Keratinocyte (primary cell): ENCODE measurements around the gene ZSWIM6. TPM values are rescaled to one million over a fixed set of nuclear protein-coding genes. Genes with fewer than 3 reads are reported as not detected.

ENCODE experiments used
- DNase-seq: peaks from one replicate; pipeline ENCODE4 v3.0.0-alpha.2; 2011; ENCODE audit warnings: low read depth, missing footprints, low spot score
- FAIRE-seq: peaks from 2 replicates; lab custom pipeline; 2011; peaks lifted over from hg19 to GRCh38; lab: Jason Lieb, UNC
- H2AFZ ChIP-seq: 2 replicates; pipeline ENCODE4 v1.6.0; 2012; ENCODE audit warnings: low read length, control low read depth, inconsistent platforms; ENCODE audit not compliant: control insufficient read depth
- H3K27ac ChIP-seq: 2 replicates; pipeline ENCODE4 v1.5.1; 2011; ENCODE audit warnings: low read length; ENCODE audit not compliant: control insufficient read depth, insufficient read depth
- H3K27me3 ChIP-seq: 3 replicates; pipeline ENCODE4 v1.6.0; 2011; ENCODE audit warnings: low read length; ENCODE audit not compliant: control insufficient read depth, insufficient read depth; ENCODE audit errors: extremely low read depth
- H3K36me3 ChIP-seq, 2 experiments: 2 replicates in 1 of 2; 3 replicates in 1 of 2; pipeline ENCODE4 v1.5.1; 2011; ENCODE audit warnings: low read length in 2 of 2, mild to moderate bottlenecking in 1 of 2; ENCODE audit not compliant: control insufficient read depth in 2 of 2, insufficient read depth in 2 of 2; ENCODE audit errors: extremely low read depth in 1 of 2
- H3K4me1 ChIP-seq: 3 replicates; pipeline ENCODE4 v1.5.1; 2011; ENCODE audit warnings: low read length; ENCODE audit not compliant: control insufficient read depth, insufficient read depth; ENCODE audit errors: extremely low read depth
- H3K4me2 ChIP-seq: 3 replicates; pipeline ENCODE4 v1.6.0; 2011; ENCODE audit warnings: low read depth, low read length; ENCODE audit not compliant: control insufficient read depth, insufficient read depth; ENCODE audit errors: extremely low read depth
- H3K4me3 ChIP-seq, 3 experiments: fragments of 200-600 bp in 1 of 3; sonication (generic) in 1 of 3; 2 replicates in 2 of 3; 3 replicates in 1 of 3; pipeline ENCODE4 v1.5.1; 2011 to 2016; ENCODE audit warnings: low read length in 3 of 3, mild to moderate bottlenecking in 3 of 3, control low read depth in 2 of 3, inconsistent platforms in 1 of 3, low read depth in 1 of 3, mixed read lengths in 1 of 3, mixed run types in 1 of 3, moderate library complexity in 1 of 3; ENCODE audit not compliant: control insufficient read depth in 2 of 3, insufficient read depth in 2 of 3; ENCODE audit errors: extremely low read depth in 1 of 3
- H3K79me2 ChIP-seq: 2 replicates; pipeline ENCODE4 v1.6.0; 2012; ENCODE audit warnings: low read length; ENCODE audit not compliant: control insufficient read depth, insufficient read depth
- H3K9ac ChIP-seq: 3 replicates; pipeline ENCODE4 v1.6.0; 2011; ENCODE audit warnings: low read length; ENCODE audit not compliant: control insufficient read depth, insufficient read depth; ENCODE audit errors: extremely low read depth
- H3K9me1 ChIP-seq: 3 replicates; pipeline ENCODE4 v1.6.0; 2011; ENCODE audit warnings: low read length; ENCODE audit not compliant: control insufficient read depth, insufficient read depth; ENCODE audit errors: extremely low read depth
- H3K9me3 ChIP-seq: 2 replicates; pipeline ENCODE4 v1.5.1; 2012; ENCODE audit warnings: low read depth, low read length; ENCODE audit not compliant: control insufficient read depth
- H4K20me1 ChIP-seq: 3 replicates; pipeline ENCODE4 v1.6.0; 2011; ENCODE audit warnings: low read length; ENCODE audit not compliant: control insufficient read depth, insufficient read depth; ENCODE audit errors: extremely low read depth
- CTCF ChIP-seq, 3 experiments: IDR thresholded peaks in 1 of 3; conservative IDR thresholded peaks in 1 of 3; optimal IDR thresholded peaks in 1 of 3; 2 replicates in 2 of 3; 3 replicates in 1 of 3; pipeline versions ENCODE3 to v1.5.1; 2011; ENCODE audit warnings: low read length in 3 of 3, mild to moderate bottlenecking in 3 of 3, moderate library complexity in 2 of 3, control low read depth in 1 of 3, inconsistent platforms in 1 of 3; ENCODE audit not compliant: insufficient read depth in 2 of 3; ENCODE audit errors: extremely low read depth in 1 of 3
- EZH2 ChIP-seq: IDR thresholded peaks from one replicate; pipeline ENCODE4 v1.6.1; 2012; ENCODE audit warnings: inconsistent platforms, mild to moderate bottlenecking, low read length, moderate library complexity
- dilution Hi-C: fragments of 300-500 bp; cut with MboI; formaldehyde crosslinking; loops from one replicate; pipeline ENCODE4 v1.7.0; 2020; ENCODE audit warnings: low sequenced_read_pairs; ENCODE audit not compliant: extremely low pct_ligation_motif_present
- polyA plus RNA-seq, 5 experiments: library from polyadenylated mRNA; depleted of rRNA in 3 of 5; stranded (reverse) in 3 of 5; stranded (forward) in 1 of 5; unstranded in 1 of 5; fragments of >200 nt; gene quantifications; 1 replicate in 1 of 5; 2 replicates in 3 of 5; 3 replicates in 1 of 5; pipeline versions ENCODE4 v1.2.1 to v1.2.3, GENCODE V29; 2011 to 2012; ENCODE audit warnings: missing spikeins in 2 of 5, low read depth in 1 of 5, low replicate concordance in 1 of 5

The ZSWIM6 gene
- polyA plus RNA-seq, 1 donor (not counting 4 experiments of a cell fraction or from before 2014, with no cell fraction given) = 9.9 TPM

- no peak overlapping the region for H3K9ac ChIP-seq
- no peaks in the 10 kb centered on the region for H3K9me1 ChIP-seq
- no peak overlapping the region for H3K4me3 ChIP-seq
- no peaks in the 10 kb centered on the region for H3K4me1 ChIP-seq
- H3K79me2 ChIP-seq = no peaks in the 10 kb centered on the region
- dilution Hi-C loops = loop anchor here (25.0 kb wide), 1 partner anchor 386 kb away; no protein-coding TSS in a partner anchor
- no peaks in the 10 kb centered on the region for H4K20me1 ChIP-seq
- no peaks in the 10 kb centered on the region for H3K9me3 ChIP-seq
- DNase-seq (no peak), FAIRE-seq (no peak)
- H3K36me3 ChIP-seq = no peaks in the 10 kb centered on the region
- TF ChIP-seq EZH2 (no peak), CTCF (optimal IDR thresholded peaks at IDR 0.05 in 1 of 3, IDR thresholded peaks at IDR 0.05 in 1 of 3, conservative IDR thresholded peaks at IDR 0.05 in 1 of 3; ENCODE audit: extremely low read depth in 1 of 3, insufficient read depth in 2 of 3, low read length in 3 of 3) (no peak)
- no peak overlapping the region for H3K27ac ChIP-seq
- H3K4me2 ChIP-seq = no peak overlapping the region
- H3K27me3 ChIP-seq = no peaks in the 10 kb centered on the region
- no peak overlapping the region for H2AFZ ChIP-seq
Observed at GRCh38 chr5:61551637-61552313, 219.7 kb downstream of the ZSWIM6 start.

GRCh38 chr5:61559146-61559545, 227.1 kb downstream of the ZSWIM6 start:
- Histone ChIP-seq H3K4me2 (no peak overlapping the region), H3K9ac (no peak overlapping the region), H3K9me1 (no peaks in the 10 kb centered on the region), H3K4me1 (no peaks in the 10 kb centered on the region), H2AFZ (no peak overlapping the region), H3K36me3 (no peaks in the 10 kb centered on the region), H3K9me3 (no peaks in the 10 kb centered on the region), H3K4me3 (no peak overlapping the region), H3K27ac (no peak overlapping the region), H4K20me1 (no peaks in the 10 kb centered on the region), H3K27me3 (no peaks in the 10 kb centered on the region), H3K79me2 (no peaks in the 10 kb centered on the region)
- no peak for DNase-seq
- dilution Hi-C loops = loop anchor here (25.0 kb wide), 1 partner anchor 378 kb away; no protein-coding TSS in a partner anchor
- TF ChIP-seq EZH2 = no peak
- TF ChIP-seq CTCF (optimal IDR thresholded peaks at IDR 0.05 in 1 of 3, IDR thresholded peaks at IDR 0.05 in 1 of 3, conservative IDR thresholded peaks at IDR 0.05 in 1 of 3; ENCODE audit: extremely low read depth in 1 of 3, insufficient read depth in 2 of 3, low read length in 3 of 3) = no peak
- no peak for FAIRE-seq
